Breast epithelium (tissue), 3 donors: ENCODE measurements around the gene RASA3.

ENCODE experiments used
- CTCF ChIP-seq, 3 donors: fragments of 450-650 bp; IDR thresholded peaks; one replicate each; pipeline ENCODE4 v1.5.1; 2016 to 2017; ENCODE audit warnings: antibody characterized with exemption in 3 of 3, mild to moderate bottlenecking in 3 of 3, moderate library complexity in 3 of 3
- POLR2A ChIP-seq: fragments of 450-650 bp; IDR thresholded peaks from one replicate; pipeline ENCODE4 v1.6.1; 2016; ENCODE audit warnings: antibody characterized with exemption, mild to moderate bottlenecking, moderate library complexity
- POLR2AphosphoS5 ChIP-seq, 3 donors: sonication (generic); formaldehyde crosslinking; IDR thresholded peaks; one replicate each; pipeline ENCODE4 v1.6.1; 2017; ENCODE audit warnings: antibody characterized with exemption in 3 of 3

GRCh38 chr13:114144606-114145244 is 12.3 kb upstream of the RASA3 start:
- no peak for TF ChIP-seq CTCF (IDR thresholded peaks at IDR 0.05)
- no peak for TF ChIP-seq POLR2AphosphoS5 (IDR thresholded peaks at IDR 0.05)
- no peak for TF ChIP-seq POLR2A
